B cell (primary cell): ENCODE measurements around the gene GRM8.

Experiments used
- EZH2 ChIP-seq: IDR thresholded peaks from 2 replicates; pipeline ENCODE4 v1.6.1; 2012; ENCODE audit warnings: borderline replicate concordance, low read depth, mild to moderate bottlenecking, moderate library complexity, low read length; ENCODE audit not compliant: insufficient read depth, poor library complexity, severe bottlenecking
- TF ChIP-seq, protein P1 (sequence below): fragments of 200-600 bp; IDR thresholded peaks from one replicate; pipeline ENCODE4 v1.8.0; 2022; ENCODE audit warnings: antibody characterized with exemption, mild to moderate bottlenecking

DNA sequence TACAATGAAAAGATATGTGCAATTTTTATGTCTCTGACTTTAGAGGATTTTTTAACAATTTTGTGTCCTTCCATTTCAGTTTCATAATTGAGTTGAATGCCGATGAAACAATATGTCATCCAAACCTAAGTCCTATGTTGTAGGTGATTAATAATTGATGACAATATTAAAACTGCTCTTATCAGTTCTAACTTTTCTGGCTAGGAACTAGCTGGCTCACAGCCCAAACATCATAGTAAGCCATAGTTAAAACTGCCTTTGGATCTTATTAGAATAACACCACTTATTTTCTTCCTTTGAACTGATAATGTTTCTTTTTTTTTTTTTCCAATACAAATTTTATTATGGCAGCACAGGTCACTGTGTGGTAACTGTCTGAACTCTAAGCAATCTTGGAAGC lies 230.9 kb downstream of the GRM8 start:
- TF ChIP-seq, protein P1, sequence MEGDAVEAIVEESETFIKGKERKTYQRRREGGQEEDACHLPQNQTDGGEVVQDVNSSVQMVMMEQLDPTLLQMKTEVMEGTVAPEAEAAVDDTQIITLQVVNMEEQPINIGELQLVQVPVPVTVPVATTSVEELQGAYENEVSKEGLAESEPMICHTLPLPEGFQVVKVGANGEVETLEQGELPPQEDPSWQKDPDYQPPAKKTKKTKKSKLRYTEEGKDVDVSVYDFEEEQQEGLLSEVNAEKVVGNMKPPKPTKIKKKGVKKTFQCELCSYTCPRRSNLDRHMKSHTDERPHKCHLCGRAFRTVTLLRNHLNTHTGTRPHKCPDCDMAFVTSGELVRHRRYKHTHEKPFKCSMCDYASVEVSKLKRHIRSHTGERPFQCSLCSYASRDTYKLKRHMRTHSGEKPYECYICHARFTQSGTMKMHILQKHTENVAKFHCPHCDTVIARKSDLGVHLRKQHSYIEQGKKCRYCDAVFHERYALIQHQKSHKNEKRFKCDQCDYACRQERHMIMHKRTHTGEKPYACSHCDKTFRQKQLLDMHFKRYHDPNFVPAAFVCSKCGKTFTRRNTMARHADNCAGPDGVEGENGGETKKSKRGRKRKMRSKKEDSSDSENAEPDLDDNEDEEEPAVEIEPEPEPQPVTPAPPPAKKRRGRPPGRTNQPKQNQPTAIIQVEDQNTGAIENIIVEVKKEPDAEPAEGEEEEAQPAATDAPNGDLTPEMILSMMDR, result no peak
- no peak for TF ChIP-seq EZH2
